Measurements from ENCODE around the gene ACSM4.

ACSM4 gene

GRCh38 chr12:7344833-7345606 is 41.1 kb downstream of the ACSM4 start:
- peak; percentile 90 for DNase-seq

GRCh38 chr12:7346551-7347225 is 42.8 kb downstream of the ACSM4 start:
- no peak for DNase-seq

DNA sequence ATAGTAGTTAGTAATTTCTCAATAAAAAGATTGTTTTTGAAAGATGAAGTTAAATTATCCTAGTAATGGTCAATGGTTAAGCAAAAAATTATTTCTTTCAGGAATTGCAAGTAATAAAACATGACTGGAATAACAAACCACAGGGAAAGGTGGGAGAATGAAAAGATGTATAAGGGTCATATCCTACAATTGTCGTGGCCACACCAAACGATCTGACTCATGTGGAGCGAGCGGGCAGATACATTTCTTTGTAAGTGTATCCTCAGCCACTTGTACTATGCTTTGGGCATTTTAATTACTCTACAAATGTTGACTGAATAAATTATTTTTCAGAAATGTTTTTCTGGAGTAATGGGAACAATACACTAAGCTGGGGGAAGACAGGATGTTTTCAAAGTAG is 45.5 kb downstream of the ACSM4 start:
- DNase-seq, result no peak

DNA sequence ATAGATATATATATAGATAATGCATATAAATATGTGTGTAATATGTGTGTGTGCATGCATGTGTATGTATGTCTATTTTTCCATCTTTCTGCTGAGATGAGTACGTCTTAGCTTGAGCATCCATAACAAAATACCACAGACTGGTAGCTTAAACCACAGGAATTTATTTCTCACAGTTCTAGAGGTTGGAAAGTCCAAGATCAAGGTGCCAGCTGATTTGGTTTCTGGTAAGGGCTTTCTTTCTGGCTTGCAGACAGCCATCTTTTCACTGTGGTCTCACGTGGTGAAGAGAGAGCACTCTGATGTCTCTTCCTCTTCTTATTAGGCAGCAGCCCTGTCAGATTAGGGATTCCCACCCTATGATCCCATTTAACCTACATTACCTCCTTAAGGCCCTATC is 47.3 kb downstream of the ACSM4 start:
- no peak for DNase-seq

- peak; percentile 78 for DNase-seq
Measured at GRCh38 chr12:7352661-7353060, 48.8 kb downstream of the ACSM4 start.

DNA sequence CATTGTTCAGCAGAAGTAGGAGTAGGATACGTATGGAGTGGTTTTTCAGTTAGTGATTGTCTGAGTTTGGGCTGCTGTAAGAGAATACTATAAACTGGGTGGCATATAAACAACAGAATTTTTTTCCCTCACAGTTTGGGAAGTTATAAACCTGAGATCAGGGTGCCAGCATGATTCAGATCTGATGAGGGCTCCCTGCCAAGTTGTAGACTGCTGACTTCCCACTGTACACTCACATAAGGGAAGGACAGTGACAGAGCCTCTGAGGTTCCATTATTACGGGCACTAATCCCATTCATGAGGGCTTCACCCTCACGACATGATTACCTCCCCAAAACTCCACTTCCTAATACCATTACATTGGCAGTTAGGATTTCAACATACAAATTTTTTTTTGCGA is 50.7 kb downstream of the ACSM4 start:
- peak; percentile 52 for DNase-seq

- no peak for DNase-seq
Measured at GRCh38 chr12:7361265-7361664, 57.4 kb downstream of the ACSM4 start.

- no peak for DNase-seq
Measured at GRCh38 chr12:7362734-7363133, 58.9 kb downstream of the ACSM4 start.

DNA sequence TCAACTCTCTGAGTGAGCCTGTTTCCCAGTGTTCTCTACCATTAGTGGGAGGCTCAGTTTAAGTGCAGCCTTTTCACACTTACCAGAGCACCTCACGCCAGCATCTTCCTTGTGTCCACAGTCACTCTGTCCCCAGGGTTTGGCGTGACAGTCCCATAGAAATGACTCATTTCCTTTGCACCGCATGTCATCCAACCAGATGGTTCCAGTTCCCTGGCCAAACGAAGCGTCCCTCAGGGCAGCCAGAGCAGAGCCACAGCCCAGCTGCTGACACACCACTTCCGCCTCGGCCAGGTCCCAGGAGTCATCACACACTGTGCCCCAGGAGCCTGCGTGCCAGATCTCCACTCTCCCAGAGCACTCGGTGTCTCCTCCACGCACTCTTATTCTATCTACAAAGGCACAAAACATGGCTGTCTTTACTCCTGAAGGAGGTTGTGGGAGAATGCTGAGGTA is 65.4 kb downstream of the ACSM4 start:
- DNase-seq, result no peak

GRCh38 chr12:7373226-7373625 is 69.4 kb downstream of the ACSM4 start:
- peak; percentile 85 for DNase-seq

GRCh38 chr12:7374423-7375144 is 70.7 kb downstream of the ACSM4 start:
- peak; percentile 90 for DNase-seq

GRCh38 chr12:7375145-7375543 is 71.3 kb downstream of the ACSM4 start:
- no peak for DNase-seq

- DNase-seq, result no peak
Measured at GRCh38 chr12:7376196-7376595, 72.3 kb downstream of the ACSM4 start.

All from OCI-M1 (cell line).